PC-3 (cell line): ENCODE data around the gene MTHFD1. TPM values are rescaled to one million over a fixed set of nuclear protein-coding genes. Genes with fewer than 3 reads are reported as not detected.

Experiments
- ATAC-seq: fragments of 200-7000 bp; cut with Tn5 transposase; 2 replicates; pipeline ENCODE4 v1.9.1; 2020; ENCODE audit warnings: mild to moderate bottlenecking, moderate library complexity
- BruUV-seq: library from RNA; stranded (reverse); fragments of 400-500 nt; replicated peaks from 2 replicates; lab custom pipeline; 2021; lab: Mats Ljungman, UMichigan
- CTCF ChIA-PET: fragments of 300-600 bp; sonication (Branson Sonifier 250); formaldehyde crosslinking; loops from one replicate; lab custom pipeline; 2022; ENCODE audit warnings: antibody characterized with exemption; lab: Charles Lee
- POLR2A ChIA-PET: fragments of 300-600 bp; sonication (Branson Sonifier 250); formaldehyde crosslinking; loops from one replicate; lab custom pipeline; 2022; ENCODE audit warnings: antibody characterized with exemption; ENCODE audit not compliant: unreplicated experiment; lab: Charles Lee
- DNase-seq: peaks from one replicate; pipeline ENCODE4 v3.0.0-alpha.2; 2015
- H2AFZ ChIP-seq: fragments of 300-600 bp; sonication (generic); 2 replicates; pipeline ENCODE4 v1.6.0; 2016; ENCODE audit warnings: antibody characterized with exemption, low read length
- H3F3A ChIP-seq: fragments of 300-600 bp; sonication (generic); one replicate; pipeline ENCODE4 v1.6.0; 2017; ENCODE audit warnings: antibody characterized with exemption, low read length, control low read depth, mild to moderate bottlenecking; ENCODE audit not compliant: unreplicated experiment
- H3K27ac ChIP-seq: fragments of 300-600 bp; sonication (generic); 2 replicates; pipeline ENCODE4 v1.5.1; 2016; ENCODE audit warnings: mild to moderate bottlenecking, low read length
- H3K27me3 ChIP-seq: fragments of 300-600 bp; sonication (generic); 2 replicates; pipeline ENCODE4 v1.6.1; 2016; ENCODE audit warnings: low read length, mixed read lengths
- H3K36me3 ChIP-seq: fragments of 300-600 bp; sonication (generic); 2 replicates; pipeline ENCODE4 v1.6.1; 2016; ENCODE audit warnings: low read depth, mixed run types, low read length, mixed read lengths
- H3K4me1 ChIP-seq: fragments of 300-600 bp; sonication (generic); 2 replicates; pipeline ENCODE4 v1.5.1; 2016; ENCODE audit warnings: low read length; ENCODE audit not compliant: insufficient read depth
- H3K4me2 ChIP-seq: fragments of 300-600 bp; sonication (generic); 2 replicates; pipeline ENCODE4 v1.6.0; 2016; ENCODE audit warnings: low read length
- H3K4me3 ChIP-seq: fragments of 300-600 bp; sonication (generic); 2 replicates; pipeline ENCODE4 v1.5.1; 2016; ENCODE audit warnings: mild to moderate bottlenecking, low read length, mixed read lengths
- H3K79me2 ChIP-seq: fragments of 300-600 bp; sonication (generic); 2 replicates; pipeline ENCODE4 v1.6.1; 2017; ENCODE audit warnings: low read length, mixed read lengths
- H3K9ac ChIP-seq: fragments of 300-600 bp; sonication (generic); 2 replicates; pipeline ENCODE4 v1.6.0; 2016; ENCODE audit warnings: mild to moderate bottlenecking, low read length
- H3K9me2 ChIP-seq: fragments of 300-600 bp; sonication (generic); replicated peaks from 2 replicates; pipeline ENCODE4 v1.6.1; 2016; ENCODE audit warnings: mixed run types, low read length, mixed read lengths
- H3K9me3 ChIP-seq: fragments of 300-600 bp; sonication (generic); 2 replicates; pipeline ENCODE4 v1.6.1; 2016; ENCODE audit warnings: low read length, mixed read lengths
- H4K20me1 ChIP-seq: fragments of 300-600 bp; sonication (generic); 2 replicates; pipeline ENCODE4 v1.6.1; 2016; ENCODE audit warnings: low read length, mixed read lengths
- EZH2 ChIP-seq: fragments of 300-600 bp; sonication (generic); IDR thresholded peaks from one replicate; pipeline ENCODE4 v1.6.1; 2017; ENCODE audit warnings: antibody characterized with exemption, mild to moderate bottlenecking, low read length; ENCODE audit not compliant: unreplicated experiment
- EZH2phosphoT487 ChIP-seq: fragments of 300-600 bp; sonication (generic); IDR thresholded peaks from 2 replicates; pipeline ENCODE4 v1.6.1; 2018; ENCODE audit warnings: mild to moderate bottlenecking, antibody characterized with exemption, low read length, borderline replicate concordance
- intact Hi-C: fragments of 100-400 bp; cut with micrococcal nuclease; formaldehyde crosslinking; loops from 2 replicates; pipeline ENCODE4 v1.9.0; 2023
- total RNA-seq: library from RNA; depleted of rRNA; stranded (reverse); fragments of >200 nt; gene quantifications from 2 replicates; pipeline ENCODE4 v1.2.3, GENCODE V29; 2014
- TF ChIP-seq, protein P1 (sequence below): fragments of 300-600 bp; sonication (generic); conservative IDR thresholded peaks from 2 replicates; pipeline ENCODE4 v1.5.1; 2017; ENCODE audit warnings: antibody characterized with exemption, low read depth, mild to moderate bottlenecking, low read length

The MTHFD1 gene
- total RNA-seq, 1 experiment from 2014 or later, result 89.3 TPM

DNA sequence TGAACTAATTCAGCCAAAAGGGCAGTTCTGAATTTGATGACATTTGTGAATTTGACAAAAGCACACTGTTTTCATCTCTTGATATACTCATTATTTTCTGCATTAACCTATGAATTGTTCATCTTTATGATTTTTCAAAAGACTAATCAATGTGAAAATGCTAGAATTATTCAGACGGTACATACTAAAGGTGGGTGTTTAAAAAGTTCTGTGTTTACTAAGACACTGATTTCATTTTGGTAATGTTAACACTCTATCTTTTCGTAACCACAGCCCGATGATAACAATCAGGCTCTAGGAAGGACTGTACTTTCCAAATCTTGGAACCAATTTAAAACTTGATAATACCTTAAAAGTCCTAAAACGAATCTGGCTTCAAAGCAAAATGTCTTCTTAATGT is 86.5 kb downstream of the MTHFD1 start:
- no TSS peak for BruUV-seq
- Histone ChIP-seq H4K20me1 (no peaks in the 10 kb centered on the region), H3F3A (no peaks in the 10 kb centered on the region), H3K27ac (no peak overlapping the region), H3K4me1 (no peaks in the 10 kb centered on the region), H2AFZ (no peak overlapping the region), H3K36me3 (no peaks in the 10 kb centered on the region), H3K9ac (no peak overlapping the region), H3K4me2 (no peak overlapping the region), H3K27me3 (no peaks in the 10 kb centered on the region), H3K9me2 (no peaks in the 10 kb centered on the region), H3K79me2 (no peaks in the 10 kb centered on the region), H3K4me3 (no peak overlapping the region), H3K9me3 (no peaks in the 10 kb centered on the region)
- ChIA-PET POLR2A (interaction anchor here (0.6 kb wide), 1 partner anchor 354 kb away, joined by 6 read pairs; no protein-coding TSS in a partner anchor), CTCF (no interaction called here)
- TF ChIP-seq, protein P1, sequence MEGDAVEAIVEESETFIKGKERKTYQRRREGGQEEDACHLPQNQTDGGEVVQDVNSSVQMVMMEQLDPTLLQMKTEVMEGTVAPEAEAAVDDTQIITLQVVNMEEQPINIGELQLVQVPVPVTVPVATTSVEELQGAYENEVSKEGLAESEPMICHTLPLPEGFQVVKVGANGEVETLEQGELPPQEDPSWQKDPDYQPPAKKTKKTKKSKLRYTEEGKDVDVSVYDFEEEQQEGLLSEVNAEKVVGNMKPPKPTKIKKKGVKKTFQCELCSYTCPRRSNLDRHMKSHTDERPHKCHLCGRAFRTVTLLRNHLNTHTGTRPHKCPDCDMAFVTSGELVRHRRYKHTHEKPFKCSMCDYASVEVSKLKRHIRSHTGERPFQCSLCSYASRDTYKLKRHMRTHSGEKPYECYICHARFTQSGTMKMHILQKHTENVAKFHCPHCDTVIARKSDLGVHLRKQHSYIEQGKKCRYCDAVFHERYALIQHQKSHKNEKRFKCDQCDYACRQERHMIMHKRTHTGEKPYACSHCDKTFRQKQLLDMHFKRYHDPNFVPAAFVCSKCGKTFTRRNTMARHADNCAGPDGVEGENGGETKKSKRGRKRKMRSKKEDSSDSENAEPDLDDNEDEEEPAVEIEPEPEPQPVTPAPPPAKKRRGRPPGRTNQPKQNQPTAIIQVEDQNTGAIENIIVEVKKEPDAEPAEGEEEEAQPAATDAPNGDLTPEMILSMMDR, result no peak
- TF ChIP-seq EZH2phosphoT487 (no peak), EZH2 (no peak)
- intact Hi-C loops, result loop anchor here (10.0 kb wide), 2 partner anchors 460 to 680 kb away; no protein-coding TSS in a partner anchor
- no peak for ATAC-seq
- DNase-seq, result no peak

DNA sequence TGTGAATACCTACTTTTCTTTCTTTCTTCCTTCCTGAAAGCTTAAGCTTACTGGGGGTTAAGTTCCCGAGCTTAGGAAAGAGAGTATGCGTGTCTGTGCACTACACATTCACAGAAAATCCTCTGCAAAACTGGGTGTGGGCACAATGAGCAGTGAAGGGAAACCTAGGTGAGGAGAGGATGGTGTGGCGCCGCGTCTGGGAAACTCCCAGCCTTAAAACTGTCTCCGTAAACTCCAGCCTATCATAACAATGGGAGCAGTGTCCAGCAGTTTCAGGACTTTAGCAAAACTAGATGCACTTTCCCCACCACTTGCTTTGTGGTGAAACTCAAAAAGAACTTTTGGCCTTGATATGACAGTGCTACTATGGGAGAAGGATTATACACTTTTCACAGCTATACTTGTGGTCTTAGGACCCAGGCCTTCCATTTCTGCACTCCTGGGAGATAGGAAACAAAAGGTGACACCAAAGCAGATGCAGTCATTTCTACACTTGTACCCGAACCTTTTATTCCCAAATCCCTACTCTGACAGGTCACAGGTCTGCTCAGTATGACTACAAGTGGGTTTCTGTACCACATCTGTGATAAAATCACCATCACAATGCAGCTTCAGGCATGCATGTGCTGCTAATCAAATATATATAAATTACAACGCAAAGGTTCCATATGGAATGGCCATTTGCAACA is 87.6 kb downstream of the MTHFD1 start:
- no peaks in the 10 kb centered on the region for H3K9me3 ChIP-seq
- H3K4me1 ChIP-seq, result no peaks in the 10 kb centered on the region
- no peak overlapping the region for H3K4me3 ChIP-seq
- no peak overlapping the region for H2AFZ ChIP-seq
- no peaks in the 10 kb centered on the region for H3K9me2 ChIP-seq
- TF ChIP-seq, protein P1, result no peak
- no peak for TF ChIP-seq EZH2phosphoT487
- TF ChIP-seq EZH2, result no peak
- DNase-seq, result no peak
- no peak overlapping the region for H3K9ac ChIP-seq
- no peaks in the 10 kb centered on the region for H3F3A ChIP-seq
- H3K27me3 ChIP-seq, result no peaks in the 10 kb centered on the region
- intact Hi-C loops, result loop anchor here (10.0 kb wide), 2 partner anchors 461 to 681 kb away; no protein-coding TSS in a partner anchor
- ATAC-seq, result no peak
- ChIA-PET CTCF (interaction anchor here (0.7 kb wide), 1 partner anchor 135 kb away, joined by 4 read pairs; no protein-coding TSS in a partner anchor), POLR2A (no interaction called here)
- H3K27ac ChIP-seq, result no peak overlapping the region
- H3K79me2 ChIP-seq, result no peaks in the 10 kb centered on the region
- H3K36me3 ChIP-seq, result no peaks in the 10 kb centered on the region
- BruUV-seq, result no TSS peak
- H3K4me2 ChIP-seq, result no peak overlapping the region
- H4K20me1 ChIP-seq, result no peaks in the 10 kb centered on the region

GRCh38 chr14:64476438-64476837 is 88.3 kb downstream of the MTHFD1 start:
- Histone ChIP-seq H3K79me2 (no peaks in the 10 kb centered on the region), H4K20me1 (no peaks in the 10 kb centered on the region), H3K4me1 (no peaks in the 10 kb centered on the region), H3K27me3 (no peaks in the 10 kb centered on the region), H3F3A (no peaks in the 10 kb centered on the region), H3K4me3 (no peak overlapping the region), H3K27ac (no peak overlapping the region), H3K9ac (no peak overlapping the region), H3K9me2 (no peaks in the 10 kb centered on the region), H3K36me3 (no peaks in the 10 kb centered on the region), H3K4me2 (no peak overlapping the region), H3K9me3 (no peaks in the 10 kb centered on the region), H2AFZ (no peak overlapping the region)
- ChIA-PET CTCF (interaction anchor here (0.7 kb wide), 1 partner anchor 136 kb away, joined by 4 read pairs; no protein-coding TSS in a partner anchor), POLR2A (no interaction called here)
- DNase-seq, result no peak
- ATAC-seq, result no peak
- TF ChIP-seq, protein P1, result no peak
- TF ChIP-seq EZH2phosphoT487, result no peak
- no peak for TF ChIP-seq EZH2
- intact Hi-C loops, result loop anchor here (10.0 kb wide), 2 partner anchors 462 to 682 kb away; no protein-coding TSS in a partner anchor
- no TSS peak for BruUV-seq
